ENCODE results near the gene SMG6.
A peak's percentile ranks its signal among the peaks of the same experiment; 100 is the strongest.

The SMG6 gene

DNA sequence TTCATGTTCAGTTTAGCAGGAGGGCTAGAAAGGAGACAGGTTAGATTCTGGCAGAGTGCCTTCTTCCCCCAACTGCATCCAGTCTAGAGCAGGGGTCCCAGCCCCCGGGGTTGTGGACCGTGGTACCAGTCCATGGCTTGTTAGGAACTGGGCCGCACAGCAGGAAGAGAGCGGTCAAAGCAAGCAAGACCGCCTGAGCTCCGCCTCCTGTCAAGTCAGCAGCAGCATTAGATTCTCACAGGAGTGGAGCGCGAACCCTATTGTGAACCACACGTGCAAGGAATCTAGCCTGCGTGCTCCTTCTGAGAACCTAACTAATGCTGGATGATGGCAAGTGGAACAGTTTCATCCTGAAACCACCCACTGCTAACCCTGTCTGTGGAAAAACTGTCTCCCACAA, 153.7 kb downstream of the SMG6 start:
- Histone ChIP-seq H3K4me1 (ENCODE audit: control insufficient read depth, insufficient read depth, low read length) (no peaks in the 10 kb centered on the region; the same call in 1 of the 2 replicates), H3K9me3 (ENCODE audit: control insufficient read depth, insufficient read depth, low read depth, low read length) (no peaks in the 10 kb centered on the region), H3K27ac (ENCODE audit: extremely low read depth, low read depth, low read length) (no peak overlapping the region), H3K4me3 (ENCODE audit: low read depth, low read length) (no peak overlapping the region), H3K36me3 (ENCODE audit: control insufficient read depth in 2 of 2, insufficient read depth in 1 of 2, low read length in 2 of 2) (peaks cover 3 to 39% of the 10 kb centered on the region in 2 experiments; a peak in 2 of 3 replicates)
- POLR2A ChIA-PET, result interaction anchor here (0.7 kb wide), 1 partner anchor 90 kb away, joined by 3 read pairs; no protein-coding TSS in a partner anchor
- TF ChIP-seq ZNF223 (tag by site-specific recombination; IDR thresholded peaks at IDR 0.05) (no peak), ZFHX2 (tag by site-specific recombination; conservative IDR thresholded peaks at IDR 0.05) (no peak), ZNF140 (tag by site-specific recombination; IDR thresholded peaks at IDR 0.05) (no peak), SP3 (tag by site-specific recombination; IDR thresholded peaks at IDR 0.05) (no peak), ZNF776 (tag by site-specific recombination; IDR thresholded peaks at IDR 0.05; ENCODE audit: borderline replicate concordance) (no peak), ZNF239 (tag by site-specific recombination; IDR thresholded peaks at IDR 0.05) (no peak), ZNF19 (tag by site-specific recombination; IDR thresholded peaks at IDR 0.05; ENCODE audit: low read depth) (no peak), ZNF114 (tag by site-specific recombination; IDR thresholded peaks at IDR 0.05) (no peak)
- TF ChIP-seq, protein P1, sequence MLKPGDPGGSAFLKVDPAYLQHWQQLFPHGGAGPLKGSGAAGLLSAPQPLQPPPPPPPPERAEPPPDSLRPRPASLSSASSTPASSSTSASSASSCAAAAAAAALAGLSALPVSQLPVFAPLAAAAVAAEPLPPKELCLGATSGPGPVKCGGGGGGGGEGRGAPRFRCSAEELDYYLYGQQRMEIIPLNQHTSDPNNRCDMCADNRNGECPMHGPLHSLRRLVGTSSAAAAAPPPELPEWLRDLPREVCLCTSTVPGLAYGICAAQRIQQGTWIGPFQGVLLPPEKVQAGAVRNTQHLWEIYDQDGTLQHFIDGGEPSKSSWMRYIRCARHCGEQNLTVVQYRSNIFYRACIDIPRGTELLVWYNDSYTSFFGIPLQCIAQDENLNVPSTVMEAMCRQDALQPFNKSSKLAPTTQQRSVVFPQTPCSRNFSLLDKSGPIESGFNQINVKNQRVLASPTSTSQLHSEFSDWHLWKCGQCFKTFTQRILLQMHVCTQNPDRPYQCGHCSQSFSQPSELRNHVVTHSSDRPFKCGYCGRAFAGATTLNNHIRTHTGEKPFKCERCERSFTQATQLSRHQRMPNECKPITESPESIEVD (tag by site-specific recombination; IDR thresholded peaks at IDR 0.05), result no peak
- CTCF ChIA-PET, result interaction anchor here (0.9 kb wide), 1 partner anchor 61 kb away, joined by 3 read pairs; no protein-coding TSS in a partner anchor

DNA sequence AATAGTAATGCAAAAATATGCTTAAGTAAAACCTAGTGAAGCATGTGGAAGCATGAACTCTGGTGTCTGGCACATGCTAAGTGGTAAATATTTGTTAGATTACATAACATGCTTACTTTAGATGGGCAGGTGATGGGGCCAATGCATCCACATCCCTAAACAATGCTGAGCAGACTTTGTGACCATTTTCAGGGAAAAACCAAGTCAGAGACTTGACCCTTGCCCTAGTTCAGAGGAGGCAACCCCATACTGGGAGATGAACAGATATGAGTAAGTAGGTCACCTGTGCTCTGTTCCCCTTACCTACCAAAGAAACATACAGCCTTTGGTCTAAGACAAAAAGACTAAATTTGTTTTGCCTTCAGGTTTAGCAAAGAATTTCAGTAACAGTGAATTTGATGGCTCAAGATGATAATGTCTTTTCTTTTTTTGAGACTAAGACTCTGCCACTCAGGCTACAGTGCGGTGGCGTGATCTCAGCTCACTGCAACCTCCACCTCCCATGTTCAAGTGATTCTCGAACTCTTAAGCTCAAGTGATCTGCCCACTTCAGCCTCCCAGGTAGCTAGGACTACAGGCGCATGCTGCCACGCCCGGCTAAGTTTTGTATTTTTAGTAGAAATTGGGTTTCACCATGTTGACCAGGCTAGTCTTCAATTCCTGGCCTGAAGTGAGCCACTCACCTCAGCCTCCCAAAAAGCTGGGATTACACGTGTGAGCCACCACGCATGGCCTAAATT, 157.3 kb downstream of the SMG6 start:
- ChIA-PET POLR2A (no interaction called here), CTCF (interaction anchor here (0.6 kb wide), 1 partner anchor 32 kb away, joined by 3 read pairs; no protein-coding TSS in a partner anchor)
- Histone ChIP-seq H3K27ac (ENCODE audit: extremely low read depth, low read depth, low read length) (no peak overlapping the region), H3K9me3 (ENCODE audit: control insufficient read depth, insufficient read depth, low read depth, low read length) (no peaks in the 10 kb centered on the region), H3K36me3 (ENCODE audit: control insufficient read depth in 2 of 2, insufficient read depth in 1 of 2, low read length in 2 of 2) (peaks cover 6 to 23% of the 10 kb centered on the region in 2 experiments), H3K4me1 (ENCODE audit: control insufficient read depth, insufficient read depth, low read length) (no peaks in the 10 kb centered on the region; the same call in 1 of the 2 replicates), H3K4me3 (ENCODE audit: low read depth, low read length) (no peak overlapping the region)
- TF ChIP-seq GLIS1 (tag by site-specific recombination; IDR thresholded peaks at IDR 0.05) (peak; percentile 44; the same call in 1 of the 2 replicates), HOXD13 (CRISPR knock-in tag; IDR thresholded peaks at IDR 0.05; ENCODE audit: borderline replicate concordance) (no peak)

DNA sequence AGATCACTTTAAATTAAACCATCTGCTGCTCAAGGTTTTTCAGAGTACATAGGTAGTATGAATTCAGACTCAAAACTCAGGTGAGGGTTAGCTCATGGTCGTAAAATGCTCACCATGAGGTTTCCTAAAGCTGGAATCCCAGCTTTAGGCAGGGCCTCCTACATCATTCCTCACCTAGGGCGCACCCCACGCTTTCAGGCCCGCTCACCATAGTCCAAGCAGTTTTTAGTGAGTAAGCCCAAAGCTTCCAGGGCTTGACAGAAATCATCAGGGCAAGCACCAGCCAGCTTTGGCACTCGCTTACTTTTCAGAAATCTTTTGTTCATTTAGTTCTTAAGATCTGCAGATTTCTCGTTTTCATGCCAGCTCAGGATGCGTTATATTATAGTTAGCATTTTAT, 158.9 kb downstream of the SMG6 start:
- H3K4me1 ChIP-seq (ENCODE audit: control insufficient read depth, insufficient read depth, low read length), result peaks cover 3% of the 10 kb centered on the region; the same call in 1 of the 2 replicates
- ChIA-PET CTCF (interaction anchor here (0.5 to 1.2 kb wide), 5 partner anchors 24 to 1060 kb away, joined by 3 read pairs; no protein-coding TSS in a partner anchor), POLR2A (interaction anchor here (0.6 to 1.0 kb wide), 2 partner anchors 10 to 159 kb away, joined by 3 to 4 read pairs; partner anchors contain the start of genes SMG6 and SRR)
- H3K27ac ChIP-seq (ENCODE audit: extremely low read depth, low read depth, low read length), result no peak overlapping the region
- H3K9me3 ChIP-seq (ENCODE audit: control insufficient read depth, insufficient read depth, low read depth, low read length), result no peaks in the 10 kb centered on the region
- peaks cover 6 to 11% of the 10 kb centered on the region in 2 experiments for H3K36me3 ChIP-seq (ENCODE audit: control insufficient read depth in 2 of 2, insufficient read depth in 1 of 2, low read length in 2 of 2)
- H3K4me3 ChIP-seq (ENCODE audit: low read depth, low read length), result no peak overlapping the region
- TF ChIP-seq, protein P2, sequence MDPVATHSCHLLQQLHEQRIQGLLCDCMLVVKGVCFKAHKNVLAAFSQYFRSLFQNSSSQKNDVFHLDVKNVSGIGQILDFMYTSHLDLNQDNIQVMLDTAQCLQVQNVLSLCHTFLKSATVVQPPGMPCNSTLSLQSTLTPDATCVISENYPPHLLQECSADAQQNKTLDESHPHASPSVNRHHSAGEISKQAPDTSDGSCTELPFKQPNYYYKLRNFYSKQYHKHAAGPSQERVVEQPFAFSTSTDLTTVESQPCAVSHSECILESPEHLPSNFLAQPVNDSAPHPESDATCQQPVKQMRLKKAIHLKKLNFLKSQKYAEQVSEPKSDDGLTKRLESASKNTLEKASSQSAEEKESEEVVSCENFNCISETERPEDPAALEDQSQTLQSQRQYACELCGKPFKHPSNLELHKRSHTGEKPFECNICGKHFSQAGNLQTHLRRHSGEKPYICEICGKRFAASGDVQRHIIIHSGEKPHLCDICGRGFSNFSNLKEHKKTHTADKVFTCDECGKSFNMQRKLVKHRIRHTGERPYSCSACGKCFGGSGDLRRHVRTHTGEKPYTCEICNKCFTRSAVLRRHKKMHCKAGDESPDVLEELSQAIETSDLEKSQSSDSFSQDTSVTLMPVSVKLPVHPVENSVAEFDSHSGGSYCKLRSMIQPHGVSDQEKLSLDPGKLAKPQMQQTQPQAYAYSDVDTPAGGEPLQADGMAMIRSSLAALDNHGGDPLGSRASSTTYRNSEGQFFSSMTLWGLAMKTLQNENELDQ (tag by site-specific recombination; IDR thresholded peaks at IDR 0.05; ENCODE audit: low read depth), result no peak
- no peak for TF ChIP-seq YY2 (tag by site-specific recombination; IDR thresholded peaks at IDR 0.05)
- TF ChIP-seq, protein P3, sequence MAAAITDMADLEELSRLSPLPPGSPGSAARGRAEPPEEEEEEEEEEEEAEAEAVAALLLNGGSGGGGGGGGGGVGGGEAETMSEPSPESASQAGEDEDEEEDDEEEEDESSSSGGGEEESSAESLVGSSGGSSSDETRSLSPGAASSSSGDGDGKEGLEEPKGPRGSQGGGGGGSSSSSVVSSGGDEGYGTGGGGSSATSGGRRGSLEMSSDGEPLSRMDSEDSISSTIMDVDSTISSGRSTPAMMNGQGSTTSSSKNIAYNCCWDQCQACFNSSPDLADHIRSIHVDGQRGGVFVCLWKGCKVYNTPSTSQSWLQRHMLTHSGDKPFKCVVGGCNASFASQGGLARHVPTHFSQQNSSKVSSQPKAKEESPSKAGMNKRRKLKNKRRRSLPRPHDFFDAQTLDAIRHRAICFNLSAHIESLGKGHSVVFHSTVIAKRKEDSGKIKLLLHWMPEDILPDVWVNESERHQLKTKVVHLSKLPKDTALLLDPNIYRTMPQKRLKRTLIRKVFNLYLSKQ (tag by site-specific recombination; IDR thresholded peaks at IDR 0.05; ENCODE audit: borderline replicate concordance), result no peak
- no peak for TF ChIP-seq ZNF571 (tag by site-specific recombination; IDR thresholded peaks at IDR 0.05)
- TF ChIP-seq ZNF510 (tag by site-specific recombination; IDR thresholded peaks at IDR 0.05; ENCODE audit: insufficient replicate concordance), result no peak
- TF ChIP-seq ZNF138 (tag by site-specific recombination; IDR thresholded peaks at IDR 0.05; ENCODE audit: borderline replicate concordance), result no peak
- TF ChIP-seq ZNF776 (tag by site-specific recombination; IDR thresholded peaks at IDR 0.05; ENCODE audit: borderline replicate concordance), result no peak
- TF ChIP-seq ZNF37A (tag by site-specific recombination; IDR thresholded peaks at IDR 0.05), result no peak
- no peak for TF ChIP-seq ZBTB17 (tag by site-specific recombination; IDR thresholded peaks at IDR 0.05)
- TF ChIP-seq ZNF354C (tag by site-specific recombination; IDR thresholded peaks at IDR 0.05; ENCODE audit: borderline replicate concordance, low read depth), result no peak
- TF ChIP-seq ZXDB (tag by site-specific recombination; IDR thresholded peaks at IDR 0.05), result no peak
- TF ChIP-seq MYNN (tag by site-specific recombination; IDR thresholded peaks at IDR 0.05; ENCODE audit: borderline replicate concordance), result no peak
- TF ChIP-seq ZBTB48 (tag by site-specific recombination; IDR thresholded peaks at IDR 0.05), result no peak
- TF ChIP-seq, protein P4, sequence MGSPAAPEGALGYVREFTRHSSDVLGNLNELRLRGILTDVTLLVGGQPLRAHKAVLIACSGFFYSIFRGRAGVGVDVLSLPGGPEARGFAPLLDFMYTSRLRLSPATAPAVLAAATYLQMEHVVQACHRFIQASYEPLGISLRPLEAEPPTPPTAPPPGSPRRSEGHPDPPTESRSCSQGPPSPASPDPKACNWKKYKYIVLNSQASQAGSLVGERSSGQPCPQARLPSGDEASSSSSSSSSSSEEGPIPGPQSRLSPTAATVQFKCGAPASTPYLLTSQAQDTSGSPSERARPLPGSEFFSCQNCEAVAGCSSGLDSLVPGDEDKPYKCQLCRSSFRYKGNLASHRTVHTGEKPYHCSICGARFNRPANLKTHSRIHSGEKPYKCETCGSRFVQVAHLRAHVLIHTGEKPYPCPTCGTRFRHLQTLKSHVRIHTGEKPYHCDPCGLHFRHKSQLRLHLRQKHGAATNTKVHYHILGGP (tag by site-specific recombination; IDR thresholded peaks at IDR 0.05), result no peak
